Calu3 (cell line): ENCODE results near the gene CAPN15. TPM values are rescaled to one million over a fixed set of nuclear protein-coding genes. Genes with fewer than 3 reads are reported as not detected.

Source experiments
- BruUV-seq: library from RNA; stranded (reverse); fragments of 400-500 nt; replicated peaks from 2 replicates; lab custom pipeline; 2021; lab: Mats Ljungman, UMichigan
- CTCF ChIA-PET: fragments of 300-600 bp; sonication (Branson Sonifier 250); formaldehyde crosslinking; loops from one replicate; lab custom pipeline; 2022; ENCODE audit warnings: antibody characterized with exemption; lab: Charles Lee
- DNase-seq: peaks from one replicate; pipeline ENCODE4 v3.0.0; 2022
- H3K27ac Mint-ChIP-seq: one replicate; pipeline ENCODE4 v1.8.0; 2022; ENCODE audit warnings: mixed read lengths; ENCODE audit not compliant: unreplicated experiment
- H3K27me3 Mint-ChIP-seq: one replicate; pipeline ENCODE4 v1.8.0; 2022; ENCODE audit warnings: mixed read lengths; ENCODE audit not compliant: unreplicated experiment
- H3K36me3 Mint-ChIP-seq: one replicate; pipeline ENCODE4 v1.8.0; 2022; ENCODE audit warnings: mild to moderate bottlenecking, moderate library complexity, mixed read lengths; ENCODE audit not compliant: insufficient read depth, unreplicated experiment
- H3K4me1 Mint-ChIP-seq: one replicate; pipeline ENCODE4 v1.8.0; 2022; ENCODE audit warnings: mild to moderate bottlenecking, low read depth, mixed read lengths; ENCODE audit not compliant: unreplicated experiment
- H3K4me3 Mint-ChIP-seq: one replicate; pipeline ENCODE4 v1.8.0; 2022; ENCODE audit warnings: mild to moderate bottlenecking, low read depth, moderate library complexity, mixed read lengths; ENCODE audit not compliant: unreplicated experiment
- H3K9me3 Mint-ChIP-seq: one replicate; pipeline ENCODE4 v1.8.0; 2022; ENCODE audit warnings: low read depth, mixed read lengths; ENCODE audit not compliant: unreplicated experiment
- intact Hi-C: fragments of 100-400 bp; cut with micrococcal nuclease; formaldehyde crosslinking; loops from one replicate; pipeline ENCODE4 v1.10.0; 2022; ENCODE audit not compliant: unreplicated experiment
- total RNA-seq: library from RNA; stranded (reverse); gene quantifications from 2 replicates; pipeline ENCODE4 v1.2.3, GENCODE V29; 2022
- TF ChIP-seq, protein P1 (sequence below): fragments of 200-600 bp; IDR thresholded peaks from one replicate; pipeline ENCODE4 v1.8.0; 2022; ENCODE audit warnings: antibody characterized with exemption; ENCODE audit not compliant: unreplicated experiment

Gene CAPN15
- total RNA-seq, 1 experiment from 2014 or later, result 108 TPM

DNA sequence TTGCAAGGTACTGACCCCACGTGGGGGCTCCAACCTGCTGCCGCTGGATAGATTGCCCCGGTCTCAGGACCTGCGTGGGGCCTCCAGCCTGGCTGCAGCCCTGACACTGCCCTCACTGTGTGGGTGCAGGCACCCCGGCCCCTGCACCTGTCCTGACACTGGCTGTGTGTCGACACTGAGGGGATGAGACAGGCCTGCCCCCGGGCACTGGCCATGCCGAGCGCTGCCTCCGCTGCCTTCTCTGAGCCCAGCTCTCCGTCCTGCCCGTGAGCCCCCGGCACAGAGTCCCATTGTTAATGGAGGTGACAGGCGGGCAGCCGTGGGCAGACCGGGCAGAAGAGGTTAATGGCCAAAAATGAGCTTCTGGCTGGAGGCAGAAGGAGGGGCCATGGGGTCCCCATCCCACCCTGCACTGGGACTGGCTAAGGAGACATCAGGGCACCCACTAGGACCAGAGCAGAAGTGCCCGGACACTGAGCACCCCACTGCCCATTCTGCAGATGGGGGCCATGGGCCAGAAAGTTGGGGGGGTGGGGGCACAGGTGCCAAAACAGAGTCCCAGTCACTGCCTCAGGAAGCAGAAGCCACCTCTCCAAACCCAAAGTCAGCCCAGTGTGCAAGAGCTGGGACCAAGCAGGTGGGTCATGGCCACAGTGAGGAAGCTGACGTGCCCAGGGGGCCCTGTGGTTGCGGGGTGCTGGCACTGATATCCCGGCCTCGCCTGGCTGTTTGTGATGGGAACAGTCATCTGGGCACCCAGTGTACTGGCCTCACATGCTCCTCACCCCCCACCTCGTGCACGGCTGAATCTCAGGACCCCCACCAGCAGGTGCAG lies 30.2 kb downstream of the CAPN15 start:
- TF ChIP-seq, protein P1, sequence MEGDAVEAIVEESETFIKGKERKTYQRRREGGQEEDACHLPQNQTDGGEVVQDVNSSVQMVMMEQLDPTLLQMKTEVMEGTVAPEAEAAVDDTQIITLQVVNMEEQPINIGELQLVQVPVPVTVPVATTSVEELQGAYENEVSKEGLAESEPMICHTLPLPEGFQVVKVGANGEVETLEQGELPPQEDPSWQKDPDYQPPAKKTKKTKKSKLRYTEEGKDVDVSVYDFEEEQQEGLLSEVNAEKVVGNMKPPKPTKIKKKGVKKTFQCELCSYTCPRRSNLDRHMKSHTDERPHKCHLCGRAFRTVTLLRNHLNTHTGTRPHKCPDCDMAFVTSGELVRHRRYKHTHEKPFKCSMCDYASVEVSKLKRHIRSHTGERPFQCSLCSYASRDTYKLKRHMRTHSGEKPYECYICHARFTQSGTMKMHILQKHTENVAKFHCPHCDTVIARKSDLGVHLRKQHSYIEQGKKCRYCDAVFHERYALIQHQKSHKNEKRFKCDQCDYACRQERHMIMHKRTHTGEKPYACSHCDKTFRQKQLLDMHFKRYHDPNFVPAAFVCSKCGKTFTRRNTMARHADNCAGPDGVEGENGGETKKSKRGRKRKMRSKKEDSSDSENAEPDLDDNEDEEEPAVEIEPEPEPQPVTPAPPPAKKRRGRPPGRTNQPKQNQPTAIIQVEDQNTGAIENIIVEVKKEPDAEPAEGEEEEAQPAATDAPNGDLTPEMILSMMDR, result no peak
- CTCF ChIA-PET, result no interaction called here
- Mint-ChIP-seq H3K4me1 (no peaks in the 10 kb centered on the region), H3K4me3 (no peak overlapping the region), H3K36me3 (peaks cover 17% of the 10 kb centered on the region), H3K27ac (no peak overlapping the region), H3K9me3 (no peaks in the 10 kb centered on the region), H3K27me3 (peaks cover 47% of the 10 kb centered on the region)
- intact Hi-C loops, result no loop called here
- DNase-seq, result no peak
- no TSS peak for BruUV-seq

DNA sequence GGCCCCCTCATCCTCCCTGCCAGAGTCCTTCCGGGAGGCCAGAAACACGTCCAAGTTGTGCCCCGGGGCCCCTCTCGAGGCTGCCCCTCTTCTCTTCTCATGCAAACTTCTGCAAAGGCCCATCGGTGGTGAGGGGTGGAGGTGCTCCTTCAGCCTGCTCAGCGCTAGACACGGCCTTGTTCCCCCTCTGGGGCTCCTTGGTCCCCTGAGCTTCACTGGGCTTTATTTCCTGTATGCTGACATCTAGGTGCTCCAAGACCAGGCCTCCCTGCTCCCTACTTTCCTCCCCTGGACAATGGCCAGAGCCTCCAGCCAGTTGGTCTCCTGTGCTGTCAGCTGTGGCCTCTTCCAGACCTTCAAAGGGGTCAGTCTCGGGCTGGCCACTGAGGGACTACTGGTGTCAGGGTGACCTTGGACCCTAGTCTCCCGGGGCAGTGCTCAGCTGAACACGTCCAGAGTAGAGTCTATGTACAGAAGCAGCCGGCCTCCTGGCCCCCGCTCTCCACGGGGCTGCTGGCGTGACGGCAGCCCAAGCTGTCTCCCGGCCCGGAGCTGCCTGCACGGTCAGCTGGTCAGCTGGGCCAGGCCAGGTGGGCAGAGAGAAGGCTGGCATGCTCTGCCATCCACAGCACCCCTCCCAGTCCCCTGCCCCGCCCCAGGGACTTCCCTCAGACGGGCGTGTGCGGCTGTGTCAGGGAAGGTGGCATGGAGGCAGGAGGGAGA lies 30.9 kb downstream of the CAPN15 start:
- no TSS peak for BruUV-seq
- TF ChIP-seq, protein P1, result no peak
- H3K9me3 Mint-ChIP-seq, result no peaks in the 10 kb centered on the region
- CTCF ChIA-PET, result no interaction called here
- intact Hi-C loops, result no loop called here
- H3K27ac Mint-ChIP-seq, result no peak overlapping the region
- H3K4me1 Mint-ChIP-seq, result no peaks in the 10 kb centered on the region
- no peak overlapping the region for H3K4me3 Mint-ChIP-seq
- H3K27me3 Mint-ChIP-seq, result peaks cover 55% of the 10 kb centered on the region
- peaks cover 14% of the 10 kb centered on the region for H3K36me3 Mint-ChIP-seq
- no peak for DNase-seq

GRCh38 chr16:559021-559380 lies 31.5 kb downstream of the CAPN15 start:
- H3K27me3 Mint-ChIP-seq, result peaks cover 60% of the 10 kb centered on the region
- H3K4me3 Mint-ChIP-seq, result no peak overlapping the region
- DNase-seq, result no peak
- no peaks in the 10 kb centered on the region for H3K4me1 Mint-ChIP-seq
- H3K9me3 Mint-ChIP-seq, result no peaks in the 10 kb centered on the region
- TF ChIP-seq, protein P1, result no peak
- H3K36me3 Mint-ChIP-seq, result peaks cover 12% of the 10 kb centered on the region
- intact Hi-C loops, result no loop called here
- CTCF ChIA-PET, result no interaction called here
- BruUV-seq, result no TSS peak
- no peak overlapping the region for H3K27ac Mint-ChIP-seq

DNA sequence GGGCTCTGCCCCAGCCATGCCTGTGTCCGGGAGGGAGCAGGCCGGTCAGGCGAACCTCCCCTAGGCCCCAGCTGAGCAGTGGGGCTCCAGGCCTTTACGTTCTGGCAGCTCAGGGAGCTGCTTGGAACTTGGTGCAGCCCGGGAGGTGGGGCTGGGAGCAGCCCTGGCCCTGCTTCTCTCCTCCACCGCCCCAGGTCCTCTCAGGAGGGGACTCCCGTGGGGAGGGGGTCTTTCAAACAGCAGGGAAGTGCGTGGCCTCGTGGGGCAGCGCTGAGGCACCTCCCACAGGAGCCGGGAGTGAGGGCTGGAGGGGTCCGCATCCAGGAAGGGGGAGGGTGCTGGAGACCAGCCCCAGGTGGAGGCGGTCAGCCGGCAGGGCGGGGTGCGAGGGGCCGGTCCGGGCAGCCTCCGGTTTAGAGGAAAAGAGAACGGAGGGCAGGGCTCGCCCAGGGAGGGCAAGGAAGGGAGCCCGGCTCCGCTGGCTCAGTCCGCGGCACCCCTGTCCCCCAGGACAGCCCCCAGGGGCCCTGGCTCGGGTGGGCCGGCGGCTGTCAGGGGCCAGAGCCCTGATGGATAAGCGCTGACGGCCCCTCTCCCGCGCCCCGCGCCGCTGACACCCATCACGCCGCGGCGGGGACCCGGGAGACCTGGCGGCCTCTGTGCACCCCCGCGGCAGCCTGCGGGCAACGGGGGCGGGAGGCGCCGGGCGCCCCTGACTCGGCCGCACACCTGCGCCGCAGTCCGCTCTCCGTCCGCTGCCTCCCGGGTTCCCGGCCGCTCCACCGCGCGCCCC lies 32.1 kb downstream of the CAPN15 start:
- no peaks in the 10 kb centered on the region for H3K4me1 Mint-ChIP-seq

More for the DNA sequence above, 32.1 kb downstream of the CAPN15 start:
- DNase-seq, result no peak
- H3K27ac Mint-ChIP-seq, result no peak overlapping the region
- peaks cover 7% of the 10 kb centered on the region for H3K36me3 Mint-ChIP-seq
- H3K27me3 Mint-ChIP-seq, result peaks cover 64% of the 10 kb centered on the region
- TF ChIP-seq, protein P1, result no peak
- H3K9me3 Mint-ChIP-seq, result no peaks in the 10 kb centered on the region
- no peak overlapping the region for H3K4me3 Mint-ChIP-seq
- CTCF ChIA-PET, result no interaction called here
- no TSS peak for BruUV-seq
- intact Hi-C loops, result no loop called here
